SKM-1 treated with dmso at 0.1 percent for 144 hours (cell line): ENCODE measurements around the gene FGF22.
A peak's percentile ranks its signal among the peaks of the same experiment; 100 is the strongest.

ENCODE experiments used
- DNase-seq: peaks from one replicate; lab custom pipeline; 2025; ENCODE audit not compliant: unreplicated experiment; lab: John Stamatoyannopoulos, UW

FGF22 gene

GRCh38 chr19:677601-678436, 38.1 kb downstream of the FGF22 start:
- no peak for DNase-seq

DNA sequence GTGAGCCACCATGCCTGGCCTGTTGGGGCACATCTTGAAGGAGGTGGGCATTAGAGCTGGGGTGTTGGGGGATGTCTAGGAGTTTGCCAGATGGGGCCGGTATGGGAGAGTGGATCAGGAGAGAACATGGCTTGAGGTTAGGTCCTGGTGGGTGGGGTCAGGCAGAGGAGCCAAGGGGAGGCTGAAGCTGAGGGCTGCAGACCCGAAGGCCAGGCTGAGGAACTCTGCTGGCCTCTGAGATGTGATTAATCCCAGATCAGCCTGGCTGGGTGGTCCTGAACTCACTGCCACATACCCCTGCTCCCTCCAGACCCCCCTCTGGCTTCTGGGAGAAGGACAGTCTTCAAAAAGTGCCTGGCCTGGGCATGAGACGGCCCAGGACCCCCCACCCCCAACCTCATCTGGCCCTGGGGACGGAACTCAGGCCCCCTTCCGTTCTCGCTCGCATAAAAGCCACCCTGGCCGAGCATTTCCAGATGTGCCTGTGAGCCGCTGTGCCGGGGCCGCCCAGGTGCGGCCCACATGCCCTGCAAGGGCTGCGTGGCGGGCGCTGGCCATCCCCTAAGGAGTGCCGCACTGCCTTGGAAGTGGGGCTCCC, 39.2 kb downstream of the FGF22 start:
- no peak for DNase-seq

GRCh38 chr19:679418-680286, 40.0 kb downstream of the FGF22 start:
- DNase-seq: no peak

DNA sequence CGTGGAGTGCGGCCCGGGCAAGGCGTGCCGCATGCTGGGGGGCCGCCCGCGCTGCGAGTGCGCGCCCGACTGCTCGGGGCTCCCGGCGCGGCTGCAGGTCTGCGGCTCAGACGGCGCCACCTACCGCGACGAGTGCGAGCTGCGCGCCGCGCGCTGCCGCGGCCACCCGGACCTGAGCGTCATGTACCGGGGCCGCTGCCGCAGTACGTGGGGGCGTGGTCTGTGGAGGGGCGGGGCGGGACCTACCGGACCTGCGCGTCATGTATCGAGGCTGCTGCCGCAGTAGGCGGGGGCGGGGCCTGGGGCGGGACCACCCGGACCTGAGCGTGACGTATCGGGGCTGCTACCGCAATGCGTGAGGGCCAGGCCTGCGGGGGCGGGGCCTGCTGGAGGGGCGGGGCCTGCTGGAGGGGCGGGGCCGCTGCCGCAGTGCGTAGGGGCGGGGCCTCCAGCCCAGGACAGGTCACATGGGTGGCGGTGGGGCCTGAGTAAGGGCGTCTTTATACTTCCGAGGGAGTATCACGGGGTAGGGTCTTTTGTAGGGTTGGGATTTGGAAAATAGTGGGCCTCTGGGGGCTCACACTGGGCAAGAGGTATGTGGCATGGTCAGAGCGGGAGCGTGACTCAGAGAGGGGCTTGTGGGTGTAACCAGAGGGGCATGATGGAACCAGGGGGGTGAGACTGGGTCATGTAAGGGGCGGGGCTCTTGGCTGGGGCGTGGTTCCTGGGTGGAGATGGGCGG, 40.8 kb downstream of the FGF22 start:
- DNase-seq: peak; percentile 98

DNA sequence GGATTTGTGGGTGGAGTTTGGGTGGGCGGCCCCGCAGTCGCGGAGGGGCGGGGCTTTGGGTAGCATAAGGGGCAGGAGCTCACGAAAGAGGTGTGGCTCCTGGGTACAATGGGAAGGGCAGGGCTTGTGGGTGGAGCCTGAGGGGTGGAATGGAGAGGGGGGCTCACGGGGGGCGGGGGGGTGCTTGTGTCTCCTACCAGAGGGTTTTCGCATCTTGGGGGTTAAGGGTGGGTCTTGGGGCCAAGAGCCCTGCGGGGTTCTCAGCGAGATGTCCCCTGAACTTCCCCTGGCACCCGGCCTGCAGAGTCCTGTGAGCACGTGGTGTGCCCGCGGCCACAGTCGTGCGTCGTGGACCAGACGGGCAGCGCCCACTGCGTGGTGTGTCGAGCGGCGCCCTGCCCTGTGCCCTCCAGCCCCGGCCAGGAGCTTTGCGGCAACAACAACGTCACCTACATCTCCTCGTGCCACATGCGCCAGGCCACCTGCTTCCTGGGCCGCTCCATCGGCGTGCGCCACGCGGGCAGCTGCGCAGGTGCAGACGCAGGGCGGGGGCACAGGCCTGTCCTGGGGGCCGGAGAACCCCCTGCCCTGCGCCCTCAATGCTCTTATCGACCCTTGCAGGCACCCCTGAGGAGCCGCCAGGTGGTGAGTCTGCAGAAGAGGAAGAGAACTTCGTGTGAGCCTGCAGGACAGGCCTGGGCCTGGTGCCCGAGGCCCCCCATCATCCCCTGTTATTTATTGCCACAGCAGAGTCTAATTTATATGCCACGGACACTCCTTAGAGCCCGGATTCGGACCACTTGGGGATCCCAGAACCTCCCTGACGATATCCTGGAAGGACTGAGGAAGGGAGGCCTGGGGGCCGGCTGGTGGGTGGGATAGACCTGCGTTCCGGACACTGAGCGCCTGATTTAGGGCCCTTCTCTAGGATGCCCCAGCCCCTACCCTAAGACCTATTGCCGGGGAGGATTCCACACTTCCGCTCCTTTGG, 41.6 kb downstream of the FGF22 start:
- DNase-seq: no peak

- no peak for DNase-seq
These were observed 43.1 kb downstream of the FGF22 start for GRCh38 chr19:682678-683320.

GRCh38 chr19:685454-685931, 45.8 kb downstream of the FGF22 start:
- DNase-seq: no peak

- DNase-seq: no peak
These were observed 47.1 kb downstream of the FGF22 start for GRCh38 chr19:686589-687297.

GRCh38 chr19:687569-688166, 48.0 kb downstream of the FGF22 start:
- DNase-seq: no peak

DNA sequence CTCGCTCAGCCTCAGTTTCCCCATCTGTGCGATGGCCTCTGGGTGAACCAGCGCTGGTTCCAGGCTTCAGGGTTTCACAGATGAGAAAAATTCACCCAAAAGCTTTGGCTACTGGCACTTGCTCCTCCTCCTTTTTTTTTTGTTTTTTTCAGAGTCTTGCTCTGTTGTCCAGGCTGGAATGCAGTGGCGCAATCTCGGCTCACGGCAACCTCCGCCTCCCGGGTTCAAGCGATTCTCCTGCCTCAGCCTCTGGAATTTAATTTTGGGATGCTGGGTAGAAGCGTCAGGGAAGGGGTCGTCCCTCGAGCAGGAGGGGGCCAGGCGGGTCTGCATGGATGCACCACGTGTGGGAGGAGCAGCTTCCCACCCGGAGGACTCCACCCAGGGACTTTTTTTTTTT, 48.5 kb downstream of the FGF22 start:
- no peak for DNase-seq

- no peak for DNase-seq
These were observed 49.3 kb downstream of the FGF22 start for GRCh38 chr19:688992-689391.

- no peak for DNase-seq
These were observed 50.5 kb downstream of the FGF22 start for GRCh38 chr19:690203-690602.
